ENCODE data around the gene NIPSNAP3A.
A peak's percentile ranks its signal among the peaks of the same experiment; 100 is the strongest.
"Not testable (repeated sequence)": the region's sequence is repeated elsewhere in the genome, so short reads cannot be mapped to it uniquely, and the experiment has no call there.

The NIPSNAP3A gene

GRCh38 chr9:104747565-104748358, at the start of gene NIPSNAP3A:
Gene NIPSNAP3A (plus strand): TSS chr9:104747683. CDS start chr9:104747793, 110 bp downstream.
- DNase-seq, result peak; percentile 88

DNA sequence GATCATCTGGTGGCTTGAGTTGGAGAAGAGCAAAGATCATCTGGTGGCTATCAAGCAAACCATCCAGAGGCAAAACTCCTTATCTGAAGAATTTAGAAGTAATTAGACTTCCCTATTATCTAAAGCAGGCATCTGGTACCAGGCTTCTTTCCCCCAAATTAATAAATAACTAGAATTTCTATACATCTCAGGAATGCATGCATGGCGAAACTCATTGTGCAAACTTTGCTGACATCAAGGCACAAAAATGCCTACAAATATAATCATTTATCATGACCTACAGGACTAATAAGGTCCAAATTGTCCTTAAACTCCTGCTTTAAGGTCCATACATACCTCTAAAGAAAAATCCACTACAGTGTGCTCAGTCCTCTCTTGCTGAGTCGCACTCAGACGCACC, 47.2 kb upstream of the NIPSNAP3A start:
- no peak for DNase-seq

DNA sequence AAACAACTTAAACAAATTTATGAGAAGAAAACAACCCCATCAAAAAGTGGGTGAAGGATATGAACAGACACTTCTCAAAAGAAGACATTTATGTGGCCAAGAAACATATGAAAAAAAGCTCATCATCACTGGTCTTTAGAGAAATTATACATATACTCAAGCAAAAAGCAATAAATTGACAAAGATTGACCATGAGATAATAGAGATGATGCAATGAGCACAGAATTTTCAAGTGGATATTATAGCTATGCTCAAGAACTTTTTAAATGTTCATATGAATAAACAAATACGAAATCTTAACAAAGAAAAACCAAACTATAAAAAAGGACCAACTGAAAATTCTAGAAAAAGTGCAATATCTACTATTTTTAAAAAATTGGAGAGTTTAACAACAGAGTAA, 38.7 kb upstream of the NIPSNAP3A start:
- not testable (repeated sequence) for DNase-seq

GRCh38 chr9:104711604-104712003, 35.9 kb upstream of the NIPSNAP3A start:
- DNase-seq, result no peak

- DNase-seq, result no peak
Measured at GRCh38 chr9:104725014-104725413, 22.5 kb upstream of the NIPSNAP3A start.

DNA sequence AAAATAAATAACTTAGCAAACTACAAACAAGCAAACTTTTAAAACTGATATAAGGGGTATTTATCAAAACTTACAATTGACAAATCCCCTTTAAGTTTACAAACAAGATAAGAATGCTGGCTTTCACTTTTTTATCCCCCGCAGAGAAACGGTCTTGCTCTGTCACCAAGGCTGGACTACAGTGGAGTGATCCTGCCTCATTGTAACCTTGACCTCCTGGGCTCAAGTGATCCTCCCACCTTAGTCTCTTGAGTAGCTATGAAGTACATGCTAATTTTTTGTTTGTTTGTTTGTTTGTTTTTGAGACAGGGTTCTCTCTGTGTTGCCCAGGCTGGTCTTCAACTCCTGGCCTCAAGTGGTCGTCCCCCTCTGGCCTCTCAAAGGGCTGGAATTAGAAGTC, 9.0 kb upstream of the NIPSNAP3A start:
- DNase-seq, result no peak

DNA sequence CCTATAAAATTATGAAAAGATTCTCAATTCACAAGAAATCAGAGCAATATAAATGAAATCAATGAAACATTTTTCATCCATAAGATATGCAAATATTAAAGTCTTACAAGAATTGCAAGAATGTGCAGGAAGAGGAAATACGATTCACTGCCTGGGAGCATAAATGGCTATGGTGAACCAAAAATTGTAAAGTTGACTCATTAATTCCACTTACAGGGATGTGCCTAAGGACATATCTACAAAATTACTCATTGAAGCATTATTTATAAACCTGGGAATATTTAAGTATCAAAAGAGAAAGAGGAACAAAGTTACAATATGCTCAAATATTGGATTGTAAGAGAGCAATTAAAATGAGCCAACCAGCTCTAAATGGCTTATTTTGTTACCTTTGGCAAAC, 6.9 kb upstream of the NIPSNAP3A start:
- no peak for DNase-seq

DNA sequence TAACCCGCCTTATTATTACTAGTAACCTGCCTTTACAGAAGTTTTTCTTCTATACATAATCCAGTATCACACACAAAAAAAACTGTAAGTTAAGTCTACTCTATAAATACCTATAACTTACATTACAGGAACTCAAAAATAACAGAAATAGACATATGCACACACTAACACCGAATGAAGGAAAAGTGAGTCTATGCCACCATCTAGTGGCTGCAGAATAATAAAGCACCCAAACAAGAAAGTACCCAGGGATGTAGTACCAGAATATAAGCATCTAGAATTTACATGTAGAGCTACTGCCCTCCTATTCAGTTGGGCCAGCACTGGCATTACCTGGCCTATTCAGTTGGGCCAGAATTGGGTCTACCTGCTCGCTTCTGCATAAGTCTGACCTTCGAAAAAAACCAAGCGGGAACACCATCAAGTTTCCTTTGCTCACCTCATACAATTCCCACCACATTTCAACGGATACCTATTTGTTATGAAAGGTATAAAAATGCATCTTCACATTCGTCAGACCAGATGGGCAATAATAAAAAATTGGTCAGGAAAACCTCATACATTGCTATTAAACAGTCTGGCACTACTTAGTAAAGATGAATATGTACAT, 4.0 kb upstream of the NIPSNAP3A start:
- DNase-seq, result peak; percentile 42

DNA sequence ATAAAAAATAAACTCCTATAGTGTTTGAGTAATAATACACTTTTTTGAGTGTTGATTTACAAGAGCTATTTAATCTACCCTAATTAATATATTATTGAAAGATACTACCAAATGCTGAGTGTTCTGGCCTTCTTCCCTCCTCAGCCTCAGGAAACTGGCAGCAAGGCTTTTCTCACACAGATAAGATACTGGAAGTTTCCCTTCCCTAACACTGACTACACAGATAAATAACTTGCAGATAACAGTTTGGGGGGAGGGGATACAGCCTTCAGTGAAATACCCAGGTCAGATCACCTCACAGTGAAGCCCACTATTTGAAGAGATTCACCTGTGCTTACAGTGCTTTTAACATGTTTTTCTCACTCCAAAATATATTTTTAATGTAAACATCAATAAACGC, 1.6 kb upstream of the NIPSNAP3A start:
- DNase-seq, result no peak

DNA sequence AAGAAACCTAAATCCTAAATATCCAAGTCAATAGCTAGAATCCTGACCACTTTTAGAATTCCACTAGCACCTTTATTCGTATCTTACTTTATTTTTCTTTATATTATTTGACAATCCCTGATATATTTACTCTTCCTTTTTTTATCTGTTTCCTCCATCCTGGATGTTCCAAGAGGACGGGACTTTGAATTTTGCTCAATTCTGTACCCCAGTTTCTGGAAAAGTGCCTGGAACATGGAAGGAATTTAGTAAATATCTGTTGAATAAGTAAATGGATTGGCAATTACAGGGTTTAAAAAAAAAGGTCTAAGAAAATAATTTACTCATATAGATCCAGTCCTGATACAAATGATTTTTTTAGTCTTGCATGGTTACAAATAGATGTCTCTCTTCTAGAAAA, 1.2 kb upstream of the NIPSNAP3A start:
- no peak for DNase-seq

GRCh38 chr9:104746798-104747197, 685 bp upstream of the NIPSNAP3A start:
- DNase-seq, result no peak

DNA sequence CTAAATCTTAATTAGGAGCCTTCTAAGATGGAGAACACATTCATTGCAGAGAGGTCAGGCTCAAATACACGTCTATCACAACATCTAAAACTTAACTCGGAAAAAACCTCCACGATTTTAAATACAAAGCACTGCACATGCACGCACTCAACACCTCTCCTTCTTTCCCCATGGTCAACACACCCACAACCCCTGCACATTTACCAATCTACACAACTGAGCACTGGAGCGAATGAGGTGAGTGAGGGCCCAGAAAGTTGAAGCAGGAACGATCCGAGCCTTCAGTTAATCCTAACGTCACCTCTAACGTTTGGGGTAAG, 278 bp upstream of the NIPSNAP3A start:
- no peak for DNase-seq

DNA sequence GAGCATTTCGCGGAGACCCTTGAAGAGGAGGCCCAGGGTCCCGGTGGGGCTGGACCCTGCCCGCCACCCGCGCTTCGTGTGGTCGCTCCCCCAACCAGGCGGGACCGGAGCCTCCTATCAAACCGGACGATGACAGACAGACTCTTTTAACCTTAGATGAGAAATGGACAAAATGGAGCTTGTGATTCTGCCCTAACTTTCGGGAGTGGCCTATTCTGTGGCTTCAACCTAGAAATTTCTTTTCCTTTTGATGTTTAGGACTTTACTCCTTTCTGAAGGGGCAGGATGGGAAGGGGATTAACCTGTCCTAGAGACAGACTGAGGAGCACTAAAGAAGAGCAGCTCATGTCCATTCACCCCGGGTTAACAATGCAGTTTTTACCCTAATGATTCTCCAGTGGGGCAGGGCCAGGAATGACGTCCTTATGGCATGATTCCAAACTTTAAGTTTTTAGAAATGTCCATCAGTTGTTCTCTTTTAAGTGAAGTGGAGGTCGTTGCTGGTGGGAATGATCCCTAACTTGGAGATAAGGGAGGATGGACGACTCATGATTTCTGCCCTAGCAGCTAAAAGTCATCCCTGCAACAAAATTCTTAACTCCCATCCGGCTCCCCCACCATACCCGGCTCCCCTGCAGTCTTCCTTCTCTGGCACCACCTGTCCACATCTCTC, 1.0 kb downstream of the NIPSNAP3A start:
- no peak for DNase-seq

DNA sequence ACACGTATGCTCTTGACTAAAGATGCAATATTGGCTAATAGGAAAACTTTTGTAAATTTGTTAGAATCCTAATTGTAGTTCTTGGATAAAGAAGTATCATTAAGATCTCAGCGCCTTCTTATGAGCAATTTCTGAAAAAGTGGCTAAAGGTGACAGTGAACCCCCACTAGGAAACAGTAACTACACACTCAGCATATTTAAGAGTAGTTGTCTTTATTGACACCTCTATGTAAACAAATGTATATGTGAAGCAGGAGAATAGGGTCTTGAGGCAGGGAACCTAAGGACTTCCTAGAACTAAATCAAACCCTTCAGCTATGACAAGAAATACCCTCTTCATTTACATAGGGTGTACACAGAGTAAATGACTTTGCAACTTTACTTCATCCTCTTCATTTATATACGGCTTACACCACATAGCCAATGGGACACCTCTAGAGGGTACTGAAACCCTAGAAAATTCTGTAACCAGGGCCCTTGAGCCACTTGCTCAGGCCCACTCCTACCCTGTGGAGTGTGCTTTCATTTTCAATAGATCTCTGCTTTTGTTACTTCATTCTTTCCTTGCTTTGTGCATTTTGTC, 2.8 kb downstream of the NIPSNAP3A start:
- DNase-seq, result no peak

GRCh38 chr9:104758974-104759373, 11.5 kb downstream of the NIPSNAP3A start:
- DNase-seq, result no peak

DNA sequence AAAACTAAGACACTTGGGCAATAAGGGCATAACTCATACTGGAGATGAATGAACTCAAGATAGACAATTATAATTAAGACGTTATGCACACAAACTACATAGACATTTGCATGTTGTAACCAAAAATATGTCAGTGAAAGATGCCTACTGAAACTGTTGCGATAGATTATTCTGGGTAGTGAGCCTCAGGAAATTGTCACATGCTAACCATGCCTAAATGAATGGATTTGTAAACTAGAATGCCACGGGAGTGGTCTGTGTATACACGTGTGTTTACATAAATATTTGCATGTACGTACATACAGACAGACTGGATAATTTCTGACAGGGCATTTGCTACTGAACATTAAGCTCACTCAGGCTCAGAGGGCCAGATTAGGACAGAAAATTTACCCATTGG, 17.7 kb downstream of the NIPSNAP3A start:
- no peak for DNase-seq

GRCh38 chr9:104766025-104766424, 18.5 kb downstream of the NIPSNAP3A start:
- no peak for DNase-seq

GRCh38 chr9:104767507-104767906, 20.0 kb downstream of the NIPSNAP3A start:
- DNase-seq, result no peak

GRCh38 chr9:104769029-104769428, 21.5 kb downstream of the NIPSNAP3A start:
- not testable (repeated sequence) for DNase-seq

GRCh38 chr9:104769655-104770054, 22.2 kb downstream of the NIPSNAP3A start:
- no peak for DNase-seq

DNA sequence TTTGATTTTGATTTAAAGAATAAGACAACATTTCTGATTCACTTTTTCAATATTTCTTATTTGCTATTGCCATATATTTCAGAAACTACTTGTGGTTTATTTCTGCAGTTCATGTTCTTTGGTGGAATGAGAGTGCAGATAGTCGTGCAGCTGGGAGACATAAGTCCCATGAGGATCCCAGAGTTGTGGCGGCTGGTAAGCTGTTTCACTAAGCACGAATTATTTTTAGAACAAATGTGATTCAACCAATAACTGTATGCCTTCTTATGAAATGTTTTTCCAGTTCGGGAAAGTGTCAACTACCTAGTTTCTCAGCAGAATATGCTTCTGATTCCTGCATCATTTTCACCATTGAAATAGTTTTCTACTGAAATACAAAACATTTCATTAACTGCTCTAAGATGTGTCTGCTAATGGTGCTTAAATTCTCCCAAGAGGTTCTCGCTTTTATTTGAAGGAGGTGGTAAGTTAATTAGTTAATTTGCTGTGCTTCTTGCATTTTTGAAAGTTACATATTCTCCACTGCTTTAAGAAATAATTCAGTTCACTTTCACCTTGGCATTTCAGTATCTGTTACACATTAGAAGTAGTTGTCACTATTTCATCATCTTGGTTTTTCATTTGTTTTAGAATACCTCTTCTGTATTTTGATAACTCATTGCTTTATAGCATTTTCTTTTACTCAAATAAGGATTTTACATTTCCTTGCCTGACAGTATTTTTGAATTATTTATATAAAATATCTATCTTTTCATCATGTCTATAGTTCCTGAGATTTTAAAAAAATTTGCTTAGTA, 25.4 kb downstream of the NIPSNAP3A start:
- no peak for DNase-seq

DNA sequence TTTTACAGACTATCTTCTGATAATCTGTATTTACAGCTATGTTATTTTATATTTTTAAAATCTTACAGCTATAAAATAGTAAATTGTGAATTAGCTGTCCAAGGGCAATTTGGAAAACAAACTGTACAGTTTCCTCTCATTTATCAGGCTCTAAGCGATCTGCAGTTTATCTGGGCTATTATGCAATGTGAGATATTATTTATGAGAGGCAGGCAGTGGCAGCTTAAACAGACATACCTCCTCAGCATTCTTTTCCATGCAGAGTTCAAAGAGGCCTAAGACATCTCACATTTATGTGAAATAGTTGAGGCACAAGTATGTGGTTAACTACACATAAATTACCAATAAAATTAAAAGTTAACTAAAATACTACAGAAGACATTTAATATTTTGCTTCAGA, 26.6 kb downstream of the NIPSNAP3A start:
- DNase-seq, result no peak

All from NCI-H2227 treated with DMSO at 0.1 percent for 48 hours (cell line).